Measurements from ENCODE around the gene WNK1. TPM values are rescaled to one million over a fixed set of nuclear protein-coding genes. Genes with fewer than 3 reads are reported as not detected.
"Not testable (repeated sequence)": the region's sequence is repeated elsewhere in the genome, so short reads cannot be mapped to it uniquely, and the experiment has no call there.

Gene WNK1
- total RNA-seq, 4 donors from 2014 or later: 109 to 245 (median 135) TPM

DNA sequence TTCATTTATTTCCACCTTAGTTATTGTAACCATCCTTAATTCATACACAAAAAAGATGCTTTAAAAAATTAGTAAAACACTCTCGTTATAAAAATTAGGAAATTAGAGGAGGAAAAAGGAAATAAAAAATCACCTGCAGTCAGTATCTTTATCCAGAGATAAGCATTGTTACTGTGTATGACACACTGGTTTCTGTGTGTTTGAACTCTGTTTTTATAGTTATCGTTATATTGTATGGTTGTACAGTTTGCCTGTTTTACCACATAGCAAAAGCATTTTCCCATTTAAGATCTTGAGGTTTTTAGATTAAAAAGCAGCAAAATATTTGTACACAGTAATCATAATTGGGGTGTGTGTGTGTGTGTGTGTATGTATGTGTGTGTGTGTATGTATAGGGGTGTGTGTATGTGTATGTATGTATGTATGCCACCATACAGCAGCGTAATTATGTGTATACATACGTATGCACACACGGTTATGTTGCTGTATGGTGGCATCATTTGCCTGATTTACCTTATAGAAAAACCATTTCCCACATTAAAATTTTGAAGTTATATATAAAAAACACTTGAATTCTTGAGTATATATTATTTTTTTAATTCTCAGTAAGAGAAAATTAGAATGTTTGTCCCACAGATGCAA is 19.8 kb downstream of the WNK1 start:
- peaks cover 0 to 58% (median 7%) of the 10 kb centered on the region in 3 donors for H3K4me1 ChIP-seq
- H3K36me3 ChIP-seq: no peaks in the 10 kb centered on the region
- WGBS, 2 donors (ENCODE audit: low coverage in 1 of 2): 87 to 91% methylated on average over 5 of the region's 5 CpGs
- no peak for ATAC-seq
- TF ChIP-seq POLR2A (IDR thresholded peaks at IDR 0.05) (no peak), EP300 (IDR thresholded peaks at IDR 0.05) (no peak), POLR2AphosphoS5 (IDR thresholded peaks at IDR 0.05) (no peak)
- TF ChIP-seq, protein P1, sequence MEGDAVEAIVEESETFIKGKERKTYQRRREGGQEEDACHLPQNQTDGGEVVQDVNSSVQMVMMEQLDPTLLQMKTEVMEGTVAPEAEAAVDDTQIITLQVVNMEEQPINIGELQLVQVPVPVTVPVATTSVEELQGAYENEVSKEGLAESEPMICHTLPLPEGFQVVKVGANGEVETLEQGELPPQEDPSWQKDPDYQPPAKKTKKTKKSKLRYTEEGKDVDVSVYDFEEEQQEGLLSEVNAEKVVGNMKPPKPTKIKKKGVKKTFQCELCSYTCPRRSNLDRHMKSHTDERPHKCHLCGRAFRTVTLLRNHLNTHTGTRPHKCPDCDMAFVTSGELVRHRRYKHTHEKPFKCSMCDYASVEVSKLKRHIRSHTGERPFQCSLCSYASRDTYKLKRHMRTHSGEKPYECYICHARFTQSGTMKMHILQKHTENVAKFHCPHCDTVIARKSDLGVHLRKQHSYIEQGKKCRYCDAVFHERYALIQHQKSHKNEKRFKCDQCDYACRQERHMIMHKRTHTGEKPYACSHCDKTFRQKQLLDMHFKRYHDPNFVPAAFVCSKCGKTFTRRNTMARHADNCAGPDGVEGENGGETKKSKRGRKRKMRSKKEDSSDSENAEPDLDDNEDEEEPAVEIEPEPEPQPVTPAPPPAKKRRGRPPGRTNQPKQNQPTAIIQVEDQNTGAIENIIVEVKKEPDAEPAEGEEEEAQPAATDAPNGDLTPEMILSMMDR (IDR thresholded peaks at IDR 0.05): no peak
- no peak overlapping the region for H3K4me3 ChIP-seq
- H3K9me3 ChIP-seq: no peaks in the 10 kb centered on the region
- H3K27me3 ChIP-seq: no peaks in the 10 kb centered on the region
- H3K27ac ChIP-seq: no peak overlapping the region

DNA sequence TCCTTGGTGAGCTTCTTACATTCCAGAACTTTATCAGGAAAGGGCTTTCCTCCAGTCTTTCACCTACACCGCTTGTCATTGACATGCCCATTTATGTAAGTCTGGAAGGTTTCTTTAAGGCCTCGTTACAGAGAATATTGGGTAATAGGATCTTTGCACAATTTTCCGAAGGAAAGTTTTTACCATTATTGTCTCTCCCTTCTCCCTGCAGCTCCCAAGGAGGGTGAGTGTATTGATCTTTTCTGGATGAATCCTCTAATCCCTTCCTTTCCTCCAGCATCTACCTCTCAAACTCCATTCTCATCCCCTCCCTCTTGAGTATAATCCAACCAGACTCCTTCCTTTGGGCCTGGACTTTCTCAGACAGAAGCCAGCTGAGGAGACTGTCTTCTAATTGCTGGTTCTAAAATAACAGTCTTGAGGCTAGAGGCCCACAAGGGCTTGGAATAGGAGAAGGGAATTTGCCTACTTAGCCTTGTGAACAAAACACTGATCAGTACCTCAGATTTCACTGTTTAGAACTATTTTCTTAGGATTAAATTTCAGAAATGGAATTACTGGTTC is 21.8 kb downstream of the WNK1 start:
- H3K27ac ChIP-seq: peak overlapping the region in 1 of 4 donors; percentile 19

DNA sequence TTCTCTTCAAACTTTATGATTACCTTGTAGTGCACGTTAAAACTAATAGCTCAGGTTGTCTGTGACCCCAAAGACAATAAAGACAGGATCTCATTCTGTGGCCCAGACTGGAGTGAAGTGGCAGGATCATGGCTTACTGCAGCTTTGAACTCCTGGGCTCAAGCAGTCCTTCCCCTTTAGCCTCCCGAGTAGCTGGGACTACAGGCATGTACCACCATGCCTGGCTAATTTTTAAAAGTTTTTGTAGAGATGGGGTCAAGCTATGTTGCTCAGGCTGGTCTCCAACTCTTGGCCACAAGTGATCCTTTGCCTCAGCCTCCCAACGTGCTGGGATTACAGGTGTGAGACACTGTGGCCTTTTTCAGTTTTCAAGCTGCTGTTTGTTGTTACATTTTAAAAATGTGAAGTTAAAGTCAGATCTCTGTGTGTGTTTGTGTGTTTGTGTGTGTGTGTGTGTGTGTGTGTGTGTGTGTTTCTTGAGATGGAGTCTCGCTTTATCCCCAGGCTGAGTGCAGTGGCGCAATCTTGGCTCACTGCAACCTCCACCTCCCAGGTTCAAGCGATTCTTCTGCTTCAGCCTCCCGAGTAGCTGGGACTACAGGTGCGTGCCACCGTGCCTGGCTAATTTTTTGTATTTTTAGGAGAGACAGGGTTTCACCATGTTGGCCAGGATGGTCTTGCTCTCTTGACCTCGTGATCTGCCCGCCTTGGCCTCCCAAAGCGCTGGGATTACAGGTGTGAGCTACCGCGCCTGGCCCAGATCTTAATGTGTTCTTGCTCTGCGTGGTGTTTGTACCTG is 23.8 kb downstream of the WNK1 start:
- 62 to 83% methylated on average over 4 to 8 of the region's 15 CpGs for WGBS, 2 donors (ENCODE audit: low coverage in 1 of 2)

More for the DNA sequence above, 21.8 kb downstream of the WNK1 start:
- TF ChIP-seq, protein P1 (IDR thresholded peaks at IDR 0.05): no peak
- TF ChIP-seq POLR2A (IDR thresholded peaks at IDR 0.05) (no peak), POLR2AphosphoS5 (IDR thresholded peaks at IDR 0.05) (no peak), EP300 (IDR thresholded peaks at IDR 0.05) (no peak)
- WGBS, 2 donors (ENCODE audit: low coverage in 1 of 2): 36 to 52% methylated on average over 3 of the region's 3 CpGs
- Histone ChIP-seq H3K27me3 (no peaks in the 10 kb centered on the region), H3K4me1 (peaks cover 0 to 67% (median 7%) of the 10 kb centered on the region in 3 donors), H3K4me3 (no peak overlapping the region), H3K36me3 (no peaks in the 10 kb centered on the region), H3K9me3 (no peaks in the 10 kb centered on the region)
- no peak for ATAC-seq

DNA sequence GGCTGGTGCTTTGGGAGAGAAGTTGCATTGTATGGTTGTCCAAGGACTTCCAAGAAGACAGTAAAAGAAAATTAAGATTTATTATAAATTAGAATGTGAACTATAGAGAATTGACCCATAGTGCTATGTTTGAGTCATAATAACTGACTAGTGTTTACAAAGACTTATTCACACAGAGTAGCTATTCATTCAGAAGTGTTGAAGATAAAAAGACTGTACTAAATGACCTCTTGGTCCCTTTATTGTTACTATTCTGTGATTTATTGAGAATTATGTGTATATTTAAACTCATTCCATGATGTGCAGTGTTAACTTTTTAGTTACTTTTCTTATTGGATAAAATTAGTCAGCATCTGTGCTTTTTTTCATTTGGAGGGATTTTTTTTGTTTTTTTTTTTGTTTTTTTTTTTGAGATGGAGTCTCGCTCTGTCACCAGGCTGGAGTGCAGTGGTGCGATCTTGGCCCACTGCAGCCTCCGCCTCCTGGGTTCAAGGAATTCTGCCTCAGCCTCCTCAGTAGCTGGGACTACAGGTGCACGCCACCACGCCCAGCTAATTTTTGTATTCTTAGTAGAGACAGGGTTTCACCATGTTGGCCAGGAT is 24.5 kb downstream of the WNK1 start:
- not testable (repeated sequence) for ATAC-seq, H3K9me3 ChIP-seq, H3K27ac ChIP-seq, H3K27me3 ChIP-seq, H3K36me3 ChIP-seq, H3K4me3 ChIP-seq
- WGBS, 2 donors (ENCODE audit: low coverage in 1 of 2): 100% methylated on average over 1 of the region's 5 CpGs
- peaks cover 0 to 82% (median 10%) of the 10 kb centered on the region in 3 donors for H3K4me1 ChIP-seq

More for the DNA sequence above, 23.8 kb downstream of the WNK1 start:
- not testable (repeated sequence) for H3K9me3 ChIP-seq, H3K36me3 ChIP-seq, H3K27ac ChIP-seq, H3K4me3 ChIP-seq, ATAC-seq, H3K27me3 ChIP-seq
- H3K4me1 ChIP-seq: peaks cover 0 to 80% (median 10%) of the 10 kb centered on the region in 3 donors

DNA sequence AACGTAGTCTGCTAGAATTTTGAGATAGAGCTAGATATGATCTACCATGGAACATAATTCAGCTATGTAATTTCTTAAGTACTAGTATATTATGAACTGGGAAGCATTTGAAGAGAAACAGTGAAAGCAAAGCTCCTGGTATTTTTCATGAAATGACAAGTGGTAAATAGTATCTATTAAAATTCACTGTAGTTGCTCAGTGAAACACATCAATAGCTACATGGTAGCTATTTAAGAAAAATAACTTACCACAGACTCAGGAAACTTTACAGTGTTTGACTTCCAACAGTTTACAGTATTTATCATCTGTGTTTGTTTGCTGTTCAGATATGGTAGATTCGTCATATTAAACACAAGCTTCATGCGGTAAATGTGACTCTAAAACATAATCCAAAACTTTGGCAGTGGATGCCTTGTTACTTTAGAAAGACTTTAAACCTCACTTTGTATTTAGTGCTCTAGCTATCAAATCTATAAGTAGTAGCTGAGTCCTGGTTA is 25.2 kb downstream of the WNK1 start:
- TF ChIP-seq, protein P1 (IDR thresholded peaks at IDR 0.05): no peak
- TF ChIP-seq POLR2AphosphoS5 (IDR thresholded peaks at IDR 0.05) (no peak), EP300 (IDR thresholded peaks at IDR 0.05) (no peak), POLR2A (IDR thresholded peaks at IDR 0.05) (no peak)
- Histone ChIP-seq H3K27ac (no peak overlapping the region), H3K4me1 (peaks cover 0 to 87% (median 10%) of the 10 kb centered on the region in 3 donors), H3K9me3 (no peaks in the 10 kb centered on the region), H3K4me3 (no peak overlapping the region), H3K36me3 (no peaks in the 10 kb centered on the region), H3K27me3 (no peaks in the 10 kb centered on the region)
- WGBS, 2 donors (ENCODE audit: low coverage in 1 of 2): 66 to 70% methylated on average over 3 of the region's 3 CpGs
- no peak for ATAC-seq
